Measurements from ENCODE around the gene SDR39U1.

DNA sequence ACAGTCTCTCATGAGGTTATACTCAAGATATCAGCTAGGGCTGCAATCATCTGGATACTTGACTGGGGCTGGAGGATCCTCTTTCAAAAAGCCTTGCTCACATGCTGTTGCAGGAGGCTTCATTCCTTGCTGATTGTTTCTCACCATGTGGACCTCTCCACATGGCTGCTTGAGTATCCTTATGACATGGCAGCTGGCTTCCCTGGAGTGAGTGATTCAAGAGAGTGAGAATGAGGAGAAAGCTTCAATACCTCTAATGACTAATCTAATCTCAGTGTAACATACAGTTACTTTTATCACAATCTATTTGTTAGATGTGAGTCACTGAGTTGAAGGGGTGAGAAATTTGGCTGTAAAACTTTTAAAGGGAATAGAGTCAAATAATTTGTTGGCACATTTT lies 14.4 kb upstream of the SDR39U1 start:
- TF ChIP-seq, protein P1, sequence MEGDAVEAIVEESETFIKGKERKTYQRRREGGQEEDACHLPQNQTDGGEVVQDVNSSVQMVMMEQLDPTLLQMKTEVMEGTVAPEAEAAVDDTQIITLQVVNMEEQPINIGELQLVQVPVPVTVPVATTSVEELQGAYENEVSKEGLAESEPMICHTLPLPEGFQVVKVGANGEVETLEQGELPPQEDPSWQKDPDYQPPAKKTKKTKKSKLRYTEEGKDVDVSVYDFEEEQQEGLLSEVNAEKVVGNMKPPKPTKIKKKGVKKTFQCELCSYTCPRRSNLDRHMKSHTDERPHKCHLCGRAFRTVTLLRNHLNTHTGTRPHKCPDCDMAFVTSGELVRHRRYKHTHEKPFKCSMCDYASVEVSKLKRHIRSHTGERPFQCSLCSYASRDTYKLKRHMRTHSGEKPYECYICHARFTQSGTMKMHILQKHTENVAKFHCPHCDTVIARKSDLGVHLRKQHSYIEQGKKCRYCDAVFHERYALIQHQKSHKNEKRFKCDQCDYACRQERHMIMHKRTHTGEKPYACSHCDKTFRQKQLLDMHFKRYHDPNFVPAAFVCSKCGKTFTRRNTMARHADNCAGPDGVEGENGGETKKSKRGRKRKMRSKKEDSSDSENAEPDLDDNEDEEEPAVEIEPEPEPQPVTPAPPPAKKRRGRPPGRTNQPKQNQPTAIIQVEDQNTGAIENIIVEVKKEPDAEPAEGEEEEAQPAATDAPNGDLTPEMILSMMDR (IDR thresholded peaks at IDR 0.05) = no peak
- no peak for TF ChIP-seq POLR2A (IDR thresholded peaks at IDR 0.05)

Measured in uterus (tissue), 2 donors.